HG02571 (cell line): ENCODE results near the gene CALHM3.

ENCODE experiments used
- ATAC-seq: cut with Tn5 transposase; IDR thresholded peaks from one replicate; pipeline ENCODE4 v1.9.1; 2021; ENCODE audit warnings: mild to moderate bottlenecking, moderate library complexity; ENCODE audit not compliant: unreplicated experiment

Gene CALHM3

GRCh38 chr10:103475437-103475836, 3.6 kb downstream of the CALHM3 start:
- ATAC-seq, result no peak

- ATAC-seq, result no peak
Measured at GRCh38 chr10:103474077-103474476, 5.0 kb downstream of the CALHM3 start.

- no peak for ATAC-seq
Measured at GRCh38 chr10:103473261-103473671, 5.8 kb downstream of the CALHM3 start.

GRCh38 chr10:103472005-103472404, 7.0 kb downstream of the CALHM3 start:
- ATAC-seq, result no peak

GRCh38 chr10:103470761-103471653, 8.0 kb downstream of the CALHM3 start:
- peak; percentile 75 for ATAC-seq

GRCh38 chr10:103469201-103469600, 9.8 kb downstream of the CALHM3 start:
- ATAC-seq, result no peak

GRCh38 chr10:103467406-103467805, 11.6 kb downstream of the CALHM3 start:
- ATAC-seq, result no peak

GRCh38 chr10:103466734-103467133, 12.3 kb downstream of the CALHM3 start:
- no peak for ATAC-seq

- no peak for ATAC-seq
Measured at GRCh38 chr10:103465411-103466179, 13.4 kb downstream of the CALHM3 start.

GRCh38 chr10:103463499-103463898, 15.5 kb downstream of the CALHM3 start:
- ATAC-seq, result no peak

GRCh38 chr10:103459615-103460014, 19.4 kb downstream of the CALHM3 start:
- no peak for ATAC-seq

GRCh38 chr10:103458720-103459119, 20.3 kb downstream of the CALHM3 start, which contains the start of gene CALHM1:
CALHM1 (minus strand) TSS chr10:103458900; CDS start chr10:103458751, 149 bp downstream.
- ATAC-seq, result no peak

GRCh38 chr10:103457896-103458583, 21.0 kb downstream of the CALHM3 start:
- no peak for ATAC-seq

- no peak for ATAC-seq
Measured at GRCh38 chr10:103457176-103457712, 21.8 kb downstream of the CALHM3 start.

- no peak for ATAC-seq
Measured at GRCh38 chr10:103456074-103456660, 22.9 kb downstream of the CALHM3 start.

- no peak for ATAC-seq
Measured at GRCh38 chr10:103455235-103455634, 23.8 kb downstream of the CALHM3 start.

GRCh38 chr10:103454026-103454425, 25.0 kb downstream of the CALHM3 start:
- no peak for ATAC-seq

- no peak for ATAC-seq
Measured at GRCh38 chr10:103452506-103453230, 26.4 kb downstream of the CALHM3 start.

- peak; percentile 64 for ATAC-seq
Measured at GRCh38 chr10:103451831-103452505, 27.1 kb downstream of the CALHM3 start, which contains the start of gene CALHM2. CALHM2 (minus strand) TSS chr10:103452370; CDS start chr10:103449941, 2,429 bp downstream.
